Astrocyte (in vitro differentiated cells and primary cell): ENCODE results near the gene DTWD2.

Experiments
- EZH2 ChIP-seq: IDR thresholded peaks from 2 replicates; pipeline ENCODE4 v1.6.1; 2012; ENCODE audit warnings: mild to moderate bottlenecking, low read length, inconsistent platforms; ENCODE audit not compliant: insufficient read depth
- TF ChIP-seq, protein P1 (sequence below): IDR thresholded peaks from 2 replicates; pipeline ENCODE4 v1.5.1; 2011; ENCODE audit warnings: low read depth, mild to moderate bottlenecking, inconsistent platforms, low read length, moderate library complexity; ENCODE audit not compliant: insufficient read depth

- TF ChIP-seq, protein P1, sequence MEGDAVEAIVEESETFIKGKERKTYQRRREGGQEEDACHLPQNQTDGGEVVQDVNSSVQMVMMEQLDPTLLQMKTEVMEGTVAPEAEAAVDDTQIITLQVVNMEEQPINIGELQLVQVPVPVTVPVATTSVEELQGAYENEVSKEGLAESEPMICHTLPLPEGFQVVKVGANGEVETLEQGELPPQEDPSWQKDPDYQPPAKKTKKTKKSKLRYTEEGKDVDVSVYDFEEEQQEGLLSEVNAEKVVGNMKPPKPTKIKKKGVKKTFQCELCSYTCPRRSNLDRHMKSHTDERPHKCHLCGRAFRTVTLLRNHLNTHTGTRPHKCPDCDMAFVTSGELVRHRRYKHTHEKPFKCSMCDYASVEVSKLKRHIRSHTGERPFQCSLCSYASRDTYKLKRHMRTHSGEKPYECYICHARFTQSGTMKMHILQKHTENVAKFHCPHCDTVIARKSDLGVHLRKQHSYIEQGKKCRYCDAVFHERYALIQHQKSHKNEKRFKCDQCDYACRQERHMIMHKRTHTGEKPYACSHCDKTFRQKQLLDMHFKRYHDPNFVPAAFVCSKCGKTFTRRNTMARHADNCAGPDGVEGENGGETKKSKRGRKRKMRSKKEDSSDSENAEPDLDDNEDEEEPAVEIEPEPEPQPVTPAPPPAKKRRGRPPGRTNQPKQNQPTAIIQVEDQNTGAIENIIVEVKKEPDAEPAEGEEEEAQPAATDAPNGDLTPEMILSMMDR: no peak
- no peak for TF ChIP-seq EZH2
These were observed 50.8 kb downstream of the DTWD2 start for GRCh38 chr5:118937393-118938061.
